ENCODE measurements around the gene ALX1.

DNA sequence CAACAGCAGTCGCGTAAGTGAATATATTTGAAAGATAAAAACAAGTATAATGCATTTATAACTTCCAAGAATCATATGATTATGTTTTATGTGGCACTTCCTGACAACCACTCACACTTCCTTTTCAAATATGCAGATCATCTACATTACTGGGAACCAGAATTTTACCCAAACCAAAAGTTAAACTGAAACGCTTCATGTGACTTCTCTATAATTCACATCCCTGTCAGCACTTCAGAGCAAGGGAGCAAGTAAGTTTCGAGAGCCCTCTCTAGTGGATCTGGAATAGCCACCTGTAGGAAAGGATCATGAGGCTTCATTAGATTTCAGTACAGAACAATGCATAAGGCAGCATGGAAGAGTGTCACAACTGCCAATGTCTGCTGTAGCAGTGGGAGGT, 13.7 kb upstream of the ALX1 start:
- TF ChIP-seq, protein P1, sequence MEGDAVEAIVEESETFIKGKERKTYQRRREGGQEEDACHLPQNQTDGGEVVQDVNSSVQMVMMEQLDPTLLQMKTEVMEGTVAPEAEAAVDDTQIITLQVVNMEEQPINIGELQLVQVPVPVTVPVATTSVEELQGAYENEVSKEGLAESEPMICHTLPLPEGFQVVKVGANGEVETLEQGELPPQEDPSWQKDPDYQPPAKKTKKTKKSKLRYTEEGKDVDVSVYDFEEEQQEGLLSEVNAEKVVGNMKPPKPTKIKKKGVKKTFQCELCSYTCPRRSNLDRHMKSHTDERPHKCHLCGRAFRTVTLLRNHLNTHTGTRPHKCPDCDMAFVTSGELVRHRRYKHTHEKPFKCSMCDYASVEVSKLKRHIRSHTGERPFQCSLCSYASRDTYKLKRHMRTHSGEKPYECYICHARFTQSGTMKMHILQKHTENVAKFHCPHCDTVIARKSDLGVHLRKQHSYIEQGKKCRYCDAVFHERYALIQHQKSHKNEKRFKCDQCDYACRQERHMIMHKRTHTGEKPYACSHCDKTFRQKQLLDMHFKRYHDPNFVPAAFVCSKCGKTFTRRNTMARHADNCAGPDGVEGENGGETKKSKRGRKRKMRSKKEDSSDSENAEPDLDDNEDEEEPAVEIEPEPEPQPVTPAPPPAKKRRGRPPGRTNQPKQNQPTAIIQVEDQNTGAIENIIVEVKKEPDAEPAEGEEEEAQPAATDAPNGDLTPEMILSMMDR (IDR thresholded peaks at IDR 0.05; ENCODE audit: poor library complexity): no peak
- TF ChIP-seq EZH2 (IDR thresholded peaks at IDR 0.05; ENCODE audit: borderline replicate concordance): no peak
